Right lobe of liver (tissue), 4 donors: ENCODE measurements around the gene BRSK1.

ENCODE experiments used
- CTCF ChIP-seq, 4 donors: fragments of 200-600 bp in 3 of 4; fragments of 450-650 bp in 1 of 4; IDR thresholded peaks; one replicate each; pipeline versions ENCODE4 v1.5.1 to v1.8.0; 2016 to 2022; ENCODE audit warnings: antibody characterized with exemption in 4 of 4, mild to moderate bottlenecking in 2 of 4
- POLR2A ChIP-seq: fragments of 450-650 bp; IDR thresholded peaks from one replicate; pipeline ENCODE4 v1.6.1; 2017; ENCODE audit warnings: antibody characterized with exemption, mild to moderate bottlenecking
- donor health status: DM: no; HTN: no; CAD: no.
- donor health status: DM: no; HTN: no; CAD: no.
- donor health status: DM: no; HTN: yes; CAD: no.

- TF ChIP-seq POLR2A = no peak
- TF ChIP-seq CTCF (IDR thresholded peaks at IDR 0.05) = no peak
Measured at GRCh38 chr19:55276720-55277430, 6.9 kb upstream of the BRSK1 start.
